ENCODE measurements around the gene TMEM178B.

Gene TMEM178B

GRCh38 chr7:141441837-141442627 lies 368.2 kb downstream of the TMEM178B start:
- Histone ChIP-seq H3K4me3 (ENCODE audit: low read length) (no peak overlapping the region), H3K9me3 (ENCODE audit: control insufficient read depth, low read length) (no peaks in the 10 kb centered on the region), H3K27me3 (replicated peaks; ENCODE audit: control insufficient read depth, insufficient read depth, low read length) (peaks cover 5% of the 10 kb centered on the region), H3K36me3 (ENCODE audit: control insufficient read depth, insufficient read depth, low read length, severe bottlenecking) (no peaks in the 10 kb centered on the region), H3K4me1 (ENCODE audit: control insufficient read depth, insufficient read depth, low read length) (no peaks in the 10 kb centered on the region), H3K9ac (ENCODE audit: low read length) (no peak overlapping the region)
- no peak for DNase-seq (ENCODE audit: low read depth)

GRCh38 chr7:141442781-141443180 lies 368.9 kb downstream of the TMEM178B start:
- Histone ChIP-seq H3K36me3 (ENCODE audit: control insufficient read depth, insufficient read depth, low read length, severe bottlenecking) (no peaks in the 10 kb centered on the region), H3K9ac (ENCODE audit: low read length) (no peak overlapping the region), H3K9me3 (ENCODE audit: control insufficient read depth, low read length) (no peaks in the 10 kb centered on the region), H3K4me3 (ENCODE audit: low read length) (no peak overlapping the region), H3K4me1 (ENCODE audit: control insufficient read depth, insufficient read depth, low read length) (no peaks in the 10 kb centered on the region), H3K27me3 (replicated peaks; ENCODE audit: control insufficient read depth, insufficient read depth, low read length) (peaks cover 5% of the 10 kb centered on the region)
- no peak for DNase-seq (ENCODE audit: low read depth)

- no peaks in the 10 kb centered on the region for H3K4me1 ChIP-seq (ENCODE audit: control insufficient read depth, insufficient read depth, low read length)
- no peak for DNase-seq (ENCODE audit: low read depth)
- no peaks in the 10 kb centered on the region for H3K36me3 ChIP-seq (ENCODE audit: control insufficient read depth, insufficient read depth, low read length, severe bottlenecking)
- H3K4me3 ChIP-seq (ENCODE audit: low read length), result no peak overlapping the region
- peaks cover 4% of the 10 kb centered on the region for H3K9me3 ChIP-seq (ENCODE audit: control insufficient read depth, low read length)
- no peak overlapping the region for H3K9ac ChIP-seq (ENCODE audit: low read length)
- no peaks in the 10 kb centered on the region for H3K27me3 ChIP-seq (replicated peaks; ENCODE audit: control insufficient read depth, insufficient read depth, low read length)
Observed at GRCh38 chr7:141444961-141445360, 371.1 kb downstream of the TMEM178B start.

GRCh38 chr7:141451232-141451631 lies 377.4 kb downstream of the TMEM178B start:
- H3K36me3 ChIP-seq (ENCODE audit: control insufficient read depth, insufficient read depth, low read length, severe bottlenecking), result no peaks in the 10 kb centered on the region
- no peaks in the 10 kb centered on the region for H3K27me3 ChIP-seq (replicated peaks; ENCODE audit: control insufficient read depth, insufficient read depth, low read length)
- no peak for DNase-seq (ENCODE audit: low read depth)
- no peak overlapping the region for H3K4me3 ChIP-seq (ENCODE audit: low read length)
- no peak overlapping the region for H3K9ac ChIP-seq (ENCODE audit: low read length)
- no peaks in the 10 kb centered on the region for H3K4me1 ChIP-seq (ENCODE audit: control insufficient read depth, insufficient read depth, low read length)
- H3K9me3 ChIP-seq (ENCODE audit: control insufficient read depth, low read length), result peaks cover 4% of the 10 kb centered on the region

GRCh38 chr7:141452911-141453310 lies 379.0 kb downstream of the TMEM178B start:
- peaks cover 4% of the 10 kb centered on the region for H3K9me3 ChIP-seq (ENCODE audit: control insufficient read depth, low read length)
- no peak for DNase-seq (ENCODE audit: low read depth)
- no peaks in the 10 kb centered on the region for H3K27me3 ChIP-seq (replicated peaks; ENCODE audit: control insufficient read depth, insufficient read depth, low read length)
- H3K4me3 ChIP-seq (ENCODE audit: low read length), result no peak overlapping the region
- H3K4me1 ChIP-seq (ENCODE audit: control insufficient read depth, insufficient read depth, low read length), result no peaks in the 10 kb centered on the region
- no peak overlapping the region for H3K9ac ChIP-seq (ENCODE audit: low read length)
- no peaks in the 10 kb centered on the region for H3K36me3 ChIP-seq (ENCODE audit: control insufficient read depth, insufficient read depth, low read length, severe bottlenecking)

GRCh38 chr7:141454338-141454737 lies 380.5 kb downstream of the TMEM178B start:
- Histone ChIP-seq H3K9ac (ENCODE audit: low read length) (no peak overlapping the region), H3K9me3 (ENCODE audit: control insufficient read depth, low read length) (no peaks in the 10 kb centered on the region), H3K36me3 (ENCODE audit: control insufficient read depth, insufficient read depth, low read length, severe bottlenecking) (no peaks in the 10 kb centered on the region), H3K4me3 (ENCODE audit: low read length) (no peak overlapping the region), H3K27me3 (replicated peaks; ENCODE audit: control insufficient read depth, insufficient read depth, low read length) (no peaks in the 10 kb centered on the region), H3K4me1 (ENCODE audit: control insufficient read depth, insufficient read depth, low read length) (no peaks in the 10 kb centered on the region)
- no peak for DNase-seq (ENCODE audit: low read depth)

- Histone ChIP-seq H3K36me3 (ENCODE audit: control insufficient read depth, insufficient read depth, low read length, severe bottlenecking) (no peaks in the 10 kb centered on the region), H3K9me3 (ENCODE audit: control insufficient read depth, low read length) (no peaks in the 10 kb centered on the region), H3K4me3 (ENCODE audit: low read length) (no peak overlapping the region), H3K9ac (ENCODE audit: low read length) (no peak overlapping the region), H3K27me3 (replicated peaks; ENCODE audit: control insufficient read depth, insufficient read depth, low read length) (no peaks in the 10 kb centered on the region), H3K4me1 (ENCODE audit: control insufficient read depth, insufficient read depth, low read length) (no peaks in the 10 kb centered on the region)
- DNase-seq (ENCODE audit: low read depth), result no peak
Observed at GRCh38 chr7:141455723-141456122, 381.9 kb downstream of the TMEM178B start.

- no peak overlapping the region for H3K4me3 ChIP-seq (ENCODE audit: low read length)
- H3K9me3 ChIP-seq (ENCODE audit: control insufficient read depth, low read length), result no peaks in the 10 kb centered on the region
- H3K4me1 ChIP-seq (ENCODE audit: control insufficient read depth, insufficient read depth, low read length), result peaks cover 3% of the 10 kb centered on the region
- H3K27me3 ChIP-seq (replicated peaks; ENCODE audit: control insufficient read depth, insufficient read depth, low read length), result no peaks in the 10 kb centered on the region
- DNase-seq (ENCODE audit: low read depth), result peak; percentile 7
- no peaks in the 10 kb centered on the region for H3K36me3 ChIP-seq (ENCODE audit: control insufficient read depth, insufficient read depth, low read length, severe bottlenecking)
- H3K9ac ChIP-seq (ENCODE audit: low read length), result no peak overlapping the region
Observed at GRCh38 chr7:141456298-141456697, 382.4 kb downstream of the TMEM178B start.

- Histone ChIP-seq H3K4me3 (ENCODE audit: low read length) (no peak overlapping the region), H3K9ac (ENCODE audit: low read length) (no peak overlapping the region), H3K4me1 (ENCODE audit: control insufficient read depth, insufficient read depth, low read length) (peaks cover 3% of the 10 kb centered on the region), H3K9me3 (ENCODE audit: control insufficient read depth, low read length) (no peaks in the 10 kb centered on the region), H3K36me3 (ENCODE audit: control insufficient read depth, insufficient read depth, low read length, severe bottlenecking) (no peaks in the 10 kb centered on the region), H3K27me3 (replicated peaks; ENCODE audit: control insufficient read depth, insufficient read depth, low read length) (no peaks in the 10 kb centered on the region)
- no peak for DNase-seq (ENCODE audit: low read depth)
Observed at GRCh38 chr7:141456711-141457110, 382.8 kb downstream of the TMEM178B start.

- Histone ChIP-seq H3K27me3 (replicated peaks; ENCODE audit: control insufficient read depth, insufficient read depth, low read length) (peaks cover 2% of the 10 kb centered on the region), H3K4me1 (ENCODE audit: control insufficient read depth, insufficient read depth, low read length) (peaks cover 3% of the 10 kb centered on the region)
- peak; percentile 41 for DNase-seq (ENCODE audit: low read depth)
Observed at GRCh38 chr7:141460781-141461715, 387.2 kb downstream of the TMEM178B start.

GRCh38 chr7:141461924-141462323 lies 388.1 kb downstream of the TMEM178B start:
- H3K4me1 ChIP-seq (ENCODE audit: control insufficient read depth, insufficient read depth, low read length), result peaks cover 10% of the 10 kb centered on the region
- no peaks in the 10 kb centered on the region for H3K36me3 ChIP-seq (ENCODE audit: control insufficient read depth, insufficient read depth, low read length, severe bottlenecking)
- H3K9me3 ChIP-seq (ENCODE audit: control insufficient read depth, low read length), result no peaks in the 10 kb centered on the region
- no peak for DNase-seq (ENCODE audit: low read depth)
- H3K27me3 ChIP-seq (replicated peaks; ENCODE audit: control insufficient read depth, insufficient read depth, low read length), result peaks cover 2% of the 10 kb centered on the region
- H3K4me3 ChIP-seq (ENCODE audit: low read length), result no peak overlapping the region
- H3K9ac ChIP-seq (ENCODE audit: low read length), result no peak overlapping the region

More at GRCh38 chr7:141460781-141461715, 387.2 kb downstream of the TMEM178B start:
- Histone ChIP-seq H3K36me3 (ENCODE audit: control insufficient read depth, insufficient read depth, low read length, severe bottlenecking) (no peaks in the 10 kb centered on the region), H3K9ac (ENCODE audit: low read length) (no peak overlapping the region), H3K4me3 (ENCODE audit: low read length) (no peak overlapping the region), H3K9me3 (ENCODE audit: control insufficient read depth, low read length) (no peaks in the 10 kb centered on the region)
